GM12891 (cell line): ENCODE measurements around the gene ZNF688.
"Not testable (repeated sequence)": the region's sequence is repeated elsewhere in the genome, so short reads cannot be mapped to it uniquely, and the experiment has no call there.

ENCODE experiments used
- DNase-seq: peaks from one replicate; pipeline ENCODE4 v3.0.0; 2011; ENCODE audit warnings: low spot score; ENCODE audit not compliant: insufficient read length
- FAIRE-seq: peaks from 2 replicates; lab custom pipeline; 2011; peaks lifted over from hg19 to GRCh38; lab: Jason Lieb, UNC
- PAX5 ChIP-seq: IDR thresholded peaks from 2 replicates; pipeline ENCODE4 v1.6.1; 2011; ENCODE audit warnings: low read length, moderate library complexity, mild to moderate bottlenecking; ENCODE audit not compliant: insufficient read depth, severe bottlenecking
- POLR2A ChIP-seq: IDR thresholded peaks from 2 replicates; pipeline ENCODE4 v1.6.1; 2011; ENCODE audit warnings: low read depth, low read length, control low read depth
- POLR2AphosphoS5 ChIP-seq: IDR thresholded peaks from 2 replicates; pipeline ENCODE4 v1.6.1; 2011; ENCODE audit warnings: low read depth, low read length, control low read depth
- POU2F2 ChIP-seq: IDR thresholded peaks from 2 replicates; pipeline ENCODE4 v1.6.1; 2011; ENCODE audit warnings: low read depth, mild to moderate bottlenecking, control low read depth, low read length, moderate library complexity
- SPI1 ChIP-seq: IDR thresholded peaks from 2 replicates; pipeline ENCODE4 v1.6.1; 2011; ENCODE audit warnings: low read depth, low read length, control low read depth
- TAF1 ChIP-seq: IDR thresholded peaks from 2 replicates; pipeline ENCODE4 v1.6.1; 2011; ENCODE audit warnings: low read depth, low read length, control low read depth

Gene ZNF688

GRCh38 chr16:30604316-30604947 lies 32.9 kb upstream of the ZNF688 start:
- TF ChIP-seq TAF1, result no peak
- no peak for TF ChIP-seq PAX5
- TF ChIP-seq POLR2AphosphoS5, result no peak
- TF ChIP-seq SPI1, result no peak
- TF ChIP-seq POU2F2, result no peak
- TF ChIP-seq POLR2A, result no peak
- FAIRE-seq (no peak), DNase-seq (no peak)

- no peak for DNase-seq
- TF ChIP-seq POU2F2 (no peak), POLR2AphosphoS5 (no peak), SPI1 (no peak), PAX5 (no peak), POLR2A (no peak), TAF1 (no peak)
- no peak for FAIRE-seq
Observed at GRCh38 chr16:30603945-30604315, 32.4 kb upstream of the ZNF688 start.

- no peak for FAIRE-seq
- no peak for DNase-seq
- TF ChIP-seq POLR2AphosphoS5, result no peak
- TF ChIP-seq POU2F2, result no peak
- TF ChIP-seq POLR2A, result no peak
- TF ChIP-seq PAX5, result no peak
- no peak for TF ChIP-seq TAF1
- TF ChIP-seq SPI1, result no peak
Observed at GRCh38 chr16:30602616-30603277, 31.2 kb upstream of the ZNF688 start.

- FAIRE-seq (no peak), DNase-seq (no peak)
- TF ChIP-seq TAF1, result no peak
- TF ChIP-seq SPI1, result no peak
- no peak for TF ChIP-seq POU2F2
- no peak for TF ChIP-seq PAX5
- no peak for TF ChIP-seq POLR2A
- no peak for TF ChIP-seq POLR2AphosphoS5
Observed at GRCh38 chr16:30601966-30602365, 30.5 kb upstream of the ZNF688 start.

- TF ChIP-seq PAX5 (no peak), POLR2AphosphoS5 (no peak), POU2F2 (no peak), SPI1 (no peak), POLR2A (no peak), TAF1 (no peak)
- DNase-seq, result no peak
- no peak for FAIRE-seq
Observed at GRCh38 chr16:30600929-30601328, 29.4 kb upstream of the ZNF688 start.

- TF ChIP-seq SPI1 (no peak), POLR2AphosphoS5 (no peak), POLR2A (no peak), PAX5 (no peak), TAF1 (no peak)
- FAIRE-seq, result no peak
- no peak for DNase-seq
Observed at GRCh38 chr16:30600215-30600614, 28.7 kb upstream of the ZNF688 start.

- FAIRE-seq (no peak), DNase-seq (no peak)
- TF ChIP-seq POLR2A (no peak), POU2F2 (no peak), POLR2AphosphoS5 (no peak), TAF1 (no peak), PAX5 (no peak), SPI1 (no peak)
Observed at GRCh38 chr16:30592871-30593270, 21.4 kb upstream of the ZNF688 start.

GRCh38 chr16:30590869-30591268 lies 19.4 kb upstream of the ZNF688 start:
- not testable (repeated sequence) for FAIRE-seq, DNase-seq

GRCh38 chr16:30589582-30589981 lies 18.1 kb upstream of the ZNF688 start:
- DNase-seq, FAIRE-seq: not testable (repeated sequence)

GRCh38 chr16:30588651-30589050 lies 17.1 kb upstream of the ZNF688 start:
- DNase-seq (no peak), FAIRE-seq (no peak)

More at GRCh38 chr16:30588651-30589050, 17.1 kb upstream of the ZNF688 start:
- TF ChIP-seq POLR2AphosphoS5 (no peak), POLR2A (no peak)
